Bronchus fibroblast of lung (primary cell): ENCODE results near the gene DTX1. TPM values are rescaled to one million over a fixed set of nuclear protein-coding genes. Genes with fewer than 3 reads are reported as not detected.

Source experiments
- total RNA-seq: library from RNA; depleted of rRNA; stranded (reverse); fragments of >200 nt; gene quantifications from 2 replicates; pipeline ENCODE4 v1.2.3, GENCODE V29; 2015

DTX1 gene
- 0.30 TPM in 1 of 2 replicates, not detected in the other for total RNA-seq

DNA sequence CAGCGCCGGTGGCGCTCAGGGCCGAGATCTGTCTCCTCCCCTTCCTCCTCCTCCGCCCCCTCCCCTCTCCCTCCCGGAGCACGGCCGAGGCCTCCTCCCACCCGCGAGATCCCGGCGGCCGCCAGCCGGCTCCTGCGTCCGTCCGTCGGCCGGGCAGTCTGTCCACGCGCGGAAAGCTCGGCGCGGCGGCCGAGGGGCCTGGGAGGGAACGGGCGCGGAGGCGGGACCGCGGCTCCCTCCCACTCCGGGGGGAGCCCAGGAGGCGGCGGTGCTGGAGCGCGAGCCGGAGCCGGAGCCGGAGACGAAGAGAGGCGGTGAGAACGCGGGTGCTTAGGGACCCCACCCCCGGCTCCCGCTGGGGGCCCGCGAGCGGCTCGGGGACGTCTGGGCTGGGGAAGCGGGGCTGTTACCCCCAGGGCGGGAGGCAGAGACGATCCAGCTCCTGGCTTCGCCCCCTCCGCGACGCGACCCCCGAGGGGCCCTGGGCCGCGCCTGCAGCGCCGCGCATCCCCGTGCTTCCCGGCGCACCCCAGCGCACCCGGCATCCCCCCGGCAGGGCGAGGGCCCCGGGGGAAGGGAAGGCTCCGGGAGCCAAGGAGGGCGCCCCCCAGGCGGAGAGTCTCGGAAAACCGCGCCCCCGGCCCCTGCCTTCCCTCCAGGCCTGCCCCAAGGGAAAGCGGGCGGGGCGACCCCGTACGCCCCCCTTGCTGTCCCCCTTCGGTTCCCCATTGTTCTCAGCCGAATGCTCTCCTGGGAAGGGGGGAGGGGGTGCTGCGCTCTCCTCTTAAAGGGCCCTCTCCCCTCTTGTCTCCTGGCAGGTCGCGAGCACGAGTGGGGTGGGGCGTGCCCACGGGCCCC, at the start of gene DTX1:
TSS of gene DTX1 (plus strand) at position 100 of the 858 bp plus-strand sequence. CDS start 1,463 bp downstream, outside the sequence.

DNA sequence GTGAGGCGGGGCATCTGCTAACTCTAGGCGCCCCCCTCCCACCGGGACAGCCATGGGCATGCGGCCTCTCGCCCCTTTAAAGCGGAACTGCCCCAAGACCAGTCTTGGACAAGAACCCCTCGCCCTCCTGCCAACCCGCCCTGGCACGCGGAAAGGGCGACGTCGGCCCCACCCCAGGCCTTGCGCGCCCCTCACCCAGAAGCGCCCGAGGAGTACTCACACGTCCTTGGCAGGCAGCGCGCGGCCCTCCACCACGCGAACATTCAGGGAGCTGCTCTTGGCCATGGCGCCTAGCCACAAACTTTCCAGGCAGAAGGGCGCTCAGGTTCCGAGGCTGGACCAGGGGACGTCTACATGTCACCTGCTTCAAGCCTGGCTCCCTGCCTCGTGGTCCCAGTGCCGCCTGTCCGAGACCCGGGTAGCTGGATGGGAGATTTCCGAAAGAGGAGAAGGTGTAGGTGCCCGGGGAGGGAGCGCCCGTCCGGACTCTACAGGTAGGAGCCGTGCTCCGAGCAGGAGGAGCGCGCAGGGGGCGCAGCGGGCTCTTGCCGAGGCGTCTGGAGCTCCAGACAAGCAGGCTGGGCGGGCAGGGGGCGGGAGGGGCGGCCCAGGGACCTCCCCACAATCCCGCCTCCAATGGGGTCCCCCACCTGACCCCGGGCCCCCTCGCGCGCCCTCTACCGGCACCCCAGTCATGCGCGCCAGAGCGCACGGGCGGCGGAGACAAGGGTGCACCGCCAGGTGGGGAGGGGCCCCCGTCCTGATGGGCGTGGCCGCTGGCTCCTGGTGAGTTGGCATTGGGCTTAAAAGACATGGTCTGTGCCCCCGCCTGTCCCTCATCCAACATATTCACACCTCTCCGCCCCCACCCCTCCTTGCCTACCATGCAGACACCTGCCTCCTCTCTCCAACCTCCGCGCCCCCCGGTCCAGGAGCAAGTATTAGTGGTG, 78.9 kb downstream of the DTX1 start, which contains the start of gene RASAL1:
TSS of gene RASAL1 (minus strand) at position 584 of the 950 bp plus-strand sequence. CDS start at position 285, 299 bp downstream.

Other genes starting within 250 kb of the DTX1 start
- gene OAS1, start 149.8 kb upstream of the DTX1 start, total RNA-seq: not detected in 2 replicates
- gene OAS3, start 118.3 kb upstream of the DTX1 start, total RNA-seq: 8.5 and 9.4 TPM in 2 replicates
- not detected in 2 replicates for gene OAS2, start 78.2 kb upstream of the DTX1 start, total RNA-seq
- gene RASAL1, start 79.0 kb downstream of the DTX1 start, total RNA-seq: not detected in 2 replicates
- gene CFAP73, start 93.0 kb downstream of the DTX1 start, total RNA-seq: not detected in 2 replicates
- gene DDX54, start 128.7 kb downstream of the DTX1 start, total RNA-seq: 55.3 and 68.1 TPM in 2 replicates
- gene RITA1, start 129.0 kb downstream of the DTX1 start, total RNA-seq: 27.1 and 30.3 TPM in 2 replicates
- gene TPCN1, start 164.7 kb downstream of the DTX1 start, total RNA-seq: 12.6 and 13.4 TPM in 2 replicates